Globus pallidus (tissue), 1 donor: ENCODE results near the gene ZNF587.
"Not testable (repeated sequence)": the region's sequence is repeated elsewhere in the genome, so short reads cannot be mapped to it uniquely, and the experiment has no call there.

Source experiments
- DNase-seq: peaks from one replicate; pipeline ENCODE4 v3.0.0-alpha.2; 2015; ENCODE audit warnings: low spot score

The ZNF587 gene

DNA sequence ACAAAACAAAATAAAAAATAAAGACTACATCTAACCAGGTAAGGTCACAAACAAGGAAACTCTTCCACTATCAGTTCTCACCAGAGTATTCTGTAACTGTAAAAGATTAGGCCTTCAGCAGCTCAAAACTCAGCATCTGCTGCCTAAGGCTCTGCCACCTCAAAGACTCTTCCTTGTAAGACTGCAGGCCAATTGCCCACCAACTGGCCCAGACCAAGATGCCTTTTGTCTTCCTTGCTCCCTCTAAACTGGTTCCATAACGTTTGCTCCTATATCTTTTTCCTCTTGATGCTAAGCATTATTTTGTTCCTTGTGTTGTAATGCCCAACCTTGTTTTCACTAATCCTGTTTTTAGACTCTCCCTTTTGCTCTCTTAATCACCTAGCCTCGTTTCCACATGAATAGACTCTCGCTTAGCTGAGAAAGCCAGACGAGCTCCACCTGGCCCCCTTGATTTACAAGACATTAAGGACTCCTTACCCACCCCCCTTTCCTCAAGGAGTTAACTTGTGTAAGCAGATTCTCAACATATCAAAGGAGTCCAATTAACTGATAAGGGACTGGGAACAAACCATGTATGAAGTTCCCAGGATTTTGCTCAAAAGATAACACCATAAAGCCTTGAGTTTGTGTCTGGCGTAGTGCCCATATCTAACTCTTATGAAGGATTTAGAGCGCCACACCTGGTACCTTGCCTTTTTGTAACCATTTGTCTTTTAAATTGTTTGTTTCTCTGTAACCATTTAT lies 37.7 kb downstream of the ZNF587 start:
- DNase-seq, result no peak

DNA sequence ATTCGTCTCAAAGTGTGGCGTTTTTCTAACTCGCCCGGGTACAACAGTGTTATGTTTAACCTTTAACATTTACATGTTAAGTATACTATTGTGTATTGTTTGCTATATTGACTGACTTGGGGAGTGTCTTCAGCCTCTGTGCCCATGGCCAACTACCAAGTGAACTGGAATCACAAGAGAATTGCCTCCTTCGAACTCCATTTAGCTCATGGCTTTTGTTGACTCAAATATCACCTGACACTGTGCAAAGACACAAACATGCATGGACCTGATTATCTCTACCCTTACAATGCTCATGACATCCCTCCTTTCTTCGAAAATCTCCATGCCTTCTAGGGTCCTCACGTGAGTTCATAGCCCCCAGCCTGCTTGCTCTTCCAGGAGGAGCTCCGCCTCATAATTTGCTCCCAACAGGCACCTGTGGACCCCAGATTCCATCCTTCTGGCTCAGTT lies 38.5 kb downstream of the ZNF587 start:
- peak; percentile 11 for DNase-seq

- DNase-seq, result peak; percentile 81
Observed at GRCh38 chr19:57888560-57889231, 39.0 kb downstream of the ZNF587 start, which contains the start of gene ZNF814. TSS of gene ZNF814 (minus strand) at chr19:57889037. CDS start at chr19:57888802, 235 bp downstream.

DNA sequence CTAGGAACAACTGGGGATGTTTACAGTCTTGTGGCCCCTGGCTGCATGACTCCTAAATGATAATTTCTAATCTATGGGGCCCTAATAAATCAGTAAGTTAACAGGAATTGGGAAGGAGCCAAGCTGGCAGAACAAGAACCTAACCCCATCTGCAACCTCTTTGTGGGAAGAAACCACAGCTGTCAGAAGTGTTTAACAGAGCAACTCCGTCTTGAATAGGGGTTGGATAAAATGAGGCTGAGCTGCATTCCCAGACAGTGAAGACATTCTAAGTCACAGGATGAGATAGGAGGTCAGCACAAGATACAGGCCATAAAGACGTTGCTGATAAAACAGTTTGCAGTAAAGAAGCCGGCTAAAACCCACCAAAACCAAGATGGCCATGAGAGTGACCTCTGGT lies 41.0 kb downstream of the ZNF587 start:
- DNase-seq, result not testable (repeated sequence)

DNA sequence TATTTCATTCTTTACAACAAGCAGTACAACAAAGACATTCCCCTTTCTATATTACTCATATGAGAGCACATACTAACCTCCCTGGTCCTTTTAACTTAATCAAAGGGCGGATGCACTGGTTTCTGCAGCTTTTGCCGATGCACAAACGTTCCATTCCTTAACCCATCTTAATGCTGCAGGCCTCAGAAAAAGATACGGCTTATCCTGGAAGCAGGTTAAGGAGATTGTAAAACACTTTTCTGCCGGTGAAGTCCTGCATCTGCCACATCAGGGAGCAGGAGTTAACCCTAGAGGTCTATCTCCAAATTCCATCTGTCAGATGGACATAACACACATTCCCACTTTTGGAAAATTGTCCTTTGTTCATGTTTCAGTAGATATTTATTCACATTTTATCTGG lies 50.7 kb downstream of the ZNF587 start:
- DNase-seq, result no peak

DNA sequence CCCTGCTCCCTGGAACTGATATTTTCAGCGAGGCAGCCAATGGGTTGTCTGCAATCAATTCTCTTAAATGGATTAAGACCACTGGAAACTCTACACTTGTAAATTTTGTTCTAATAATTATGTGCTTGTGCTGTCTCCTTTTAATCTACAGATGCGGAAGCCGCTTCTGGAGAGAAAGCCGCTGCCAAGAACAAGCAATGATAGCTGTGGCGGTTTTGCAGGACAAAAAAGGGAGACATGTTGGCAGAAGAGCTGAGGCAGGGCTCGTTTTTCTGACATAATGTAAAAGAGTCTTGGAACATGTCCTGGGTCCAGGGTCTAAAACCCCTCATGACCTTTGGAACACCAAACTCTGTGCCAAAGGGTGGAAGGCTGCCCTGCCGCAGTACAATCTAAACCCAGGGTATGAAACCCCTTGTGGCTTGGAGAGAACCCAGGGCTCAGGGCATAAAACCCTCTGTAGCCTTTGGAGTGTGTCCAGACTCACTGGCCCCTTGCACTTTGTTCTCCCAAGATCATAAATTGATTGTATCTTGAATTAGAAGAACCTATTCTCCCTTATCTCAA lies 54.0 kb downstream of the ZNF587 start:
- DNase-seq, result no peak

- DNase-seq, result no peak
Observed at GRCh38 chr19:57905258-57905657, 55.6 kb downstream of the ZNF587 start.

DNA sequence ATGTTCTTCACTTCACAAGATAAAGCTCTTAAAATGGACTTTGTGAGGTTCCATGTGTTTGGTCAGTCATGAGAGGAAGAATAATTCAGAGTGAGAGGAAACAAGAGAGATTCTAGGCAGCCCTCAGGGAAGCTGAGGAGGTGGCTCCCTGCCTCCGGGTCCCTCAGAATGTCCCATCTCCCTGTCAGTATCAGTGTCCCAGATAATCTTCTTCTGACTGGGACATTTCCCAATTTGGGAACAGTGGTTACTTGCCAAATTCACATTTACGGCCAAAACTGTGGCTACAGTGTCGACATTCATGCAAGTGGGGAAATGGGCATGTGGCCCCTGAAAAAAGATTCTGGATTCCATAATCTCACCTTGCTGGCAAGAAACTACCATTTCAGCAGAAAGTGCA lies 57.7 kb downstream of the ZNF587 start:
- DNase-seq, result no peak

- no peak for DNase-seq
Observed at GRCh38 chr19:57914531-57914930, 64.9 kb downstream of the ZNF587 start.
